Endothelial cell of umbilical vein (primary cell): ENCODE data around the gene KIF1B. TPM values are rescaled to one million over a fixed set of nuclear protein-coding genes. Genes with fewer than 3 reads are reported as not detected.

Source experiments
- BruUV-seq: library from RNA; stranded (reverse); fragments of 400-500 nt; replicated peaks from 2 replicates; lab custom pipeline; 2021; lab: Mats Ljungman, UMichigan
- CTCF ChIA-PET: fragments of 300-600, 350-600 bp; sonication (Branson Sonifier 250); formaldehyde crosslinking; loops from one replicate; lab custom pipeline; 2021; ENCODE audit warnings: antibody characterized with exemption, inconsistent platforms; lab: Charles Lee
- POLR2A ChIA-PET: fragments of 300-600, 350-600 bp; sonication (Branson Sonifier 250); formaldehyde crosslinking; loops from one replicate; lab custom pipeline; 2021; ENCODE audit warnings: antibody characterized with exemption, inconsistent platforms; lab: Charles Lee
- DNase-seq: peaks from one replicate; pipeline ENCODE4 v3.0.0-alpha.2; 2011; ENCODE audit warnings: low read depth, low spot score
- FAIRE-seq: peaks from 2 replicates; lab custom pipeline; 2011; peaks lifted over from hg19 to GRCh38; lab: Jason Lieb, UNC
- H2AFZ ChIP-seq: 2 replicates; pipeline ENCODE4 v1.6.0; 2012; ENCODE audit warnings: low read depth, low read length, control low read depth, inconsistent platforms
- H3K27ac ChIP-seq: 2 replicates; pipeline ENCODE4 v1.5.1; 2011; ENCODE audit warnings: low read depth, mild to moderate bottlenecking, control low read depth, low read length, moderate library complexity; ENCODE audit not compliant: insufficient read depth
- H3K27me3 ChIP-seq, 2 experiments: 2 replicates each; pipeline versions ENCODE4 v1.6.0 to v1.6.1; 2011; ENCODE audit warnings: low read length in 2 of 2, mixed read lengths in 1 of 2; ENCODE audit not compliant: control insufficient read depth in 2 of 2, insufficient read depth in 2 of 2
- H3K36me3 ChIP-seq, 2 experiments: 2 replicates in 1 of 2; 3 replicates in 1 of 2; pipeline ENCODE4 v1.5.1; 2011; ENCODE audit warnings: low read length in 2 of 2, mild to moderate bottlenecking in 1 of 2, moderate library complexity in 1 of 2; ENCODE audit not compliant: control insufficient read depth in 2 of 2, insufficient read depth in 2 of 2; ENCODE audit errors: extremely low read depth in 1 of 2
- H3K4me1 ChIP-seq: 3 replicates; pipeline ENCODE4 v1.5.1; 2011; ENCODE audit warnings: mild to moderate bottlenecking, low read length; ENCODE audit not compliant: control insufficient read depth, insufficient read depth; ENCODE audit errors: extremely low read depth
- H3K4me2 ChIP-seq: 2 replicates; pipeline ENCODE4 v1.6.1; 2011; ENCODE audit warnings: low read length, control low read depth, mixed read lengths; ENCODE audit not compliant: insufficient read depth
- H3K4me3 ChIP-seq, 3 experiments: fragments of 200-600 bp in 1 of 3; sonication (generic), shearing (Covaris generic) in 1 of 3; replicated peaks in 1 of 3; 2 replicates each; pipeline ENCODE4 v1.5.1; 2011 to 2016; ENCODE audit warnings: control low read depth in 3 of 3, low read length in 3 of 3, mild to moderate bottlenecking in 2 of 3, inconsistent platforms in 1 of 3, low read depth in 1 of 3, moderate library complexity in 1 of 3; ENCODE audit not compliant: insufficient read depth in 1 of 3
- H3K79me2 ChIP-seq: 2 replicates; pipeline ENCODE4 v1.6.0; 2012; ENCODE audit warnings: low read length, inconsistent platforms; ENCODE audit not compliant: control insufficient read depth, insufficient read depth
- H3K9ac ChIP-seq: replicated peaks from 2 replicates; pipeline ENCODE3; 2011; ENCODE audit warnings: low read length, control low read depth; ENCODE audit not compliant: insufficient read depth; ENCODE audit errors: extremely low read depth
- H3K9me1 ChIP-seq: replicated peaks from 3 replicates; pipeline ENCODE4 v1.6.0; 2011; ENCODE audit warnings: mild to moderate bottlenecking, low read length; ENCODE audit not compliant: control insufficient read depth, insufficient read depth; ENCODE audit errors: extremely low read depth
- H3K9me3 ChIP-seq: replicated peaks from 2 replicates; pipeline ENCODE4 v1.5.1; 2012; ENCODE audit warnings: low read length, inconsistent platforms; ENCODE audit not compliant: control insufficient read depth, insufficient read depth
- H4K20me1 ChIP-seq: replicated peaks from 2 replicates; pipeline ENCODE3; 2011; ENCODE audit warnings: mild to moderate bottlenecking, low read length; ENCODE audit not compliant: control insufficient read depth, insufficient read depth; ENCODE audit errors: extremely low read depth
- EZH2 ChIP-seq: IDR thresholded peaks from 2 replicates; pipeline ENCODE4 v1.6.1; 2012; ENCODE audit warnings: borderline replicate concordance, low read depth, mild to moderate bottlenecking, moderate library complexity, low read length, inconsistent platforms; ENCODE audit not compliant: severe bottlenecking
- FOS ChIP-seq: IDR thresholded peaks from 2 replicates; pipeline ENCODE4 v1.6.1; 2011; ENCODE audit warnings: mild to moderate bottlenecking, low read length, moderate library complexity, borderline replicate concordance; ENCODE audit not compliant: insufficient read depth
- GATA2 ChIP-seq: IDR thresholded peaks from 2 replicates; pipeline ENCODE4 v1.7.0; 2011; ENCODE audit warnings: low read depth, mild to moderate bottlenecking, moderate library complexity, mixed read lengths, low read length; ENCODE audit not compliant: insufficient read length, insufficient read depth
- JUN ChIP-seq: IDR thresholded peaks from 2 replicates; pipeline ENCODE4 v1.6.1; 2011; ENCODE audit warnings: borderline replicate concordance, low read depth; ENCODE audit not compliant: insufficient read length, insufficient read depth
- MYC ChIP-seq: IDR thresholded peaks from one replicate; pipeline ENCODE4 v1.6.1; 2011; ENCODE audit warnings: mild to moderate bottlenecking, low read depth, low read length
- POLR2AphosphoS5 ChIP-seq: IDR thresholded peaks from 2 replicates; pipeline ENCODE4 v1.6.1; 2012; ENCODE audit warnings: low read depth, mild to moderate bottlenecking, control low read depth, low read length, moderate library complexity; ENCODE audit not compliant: insufficient read depth
- dilution Hi-C: fragments of 300-500 bp; cut with MboI; formaldehyde crosslinking; loops from one replicate; pipeline ENCODE4 v1.15.0; 2019; ENCODE audit warnings: low sequenced_read_pairs; ENCODE audit not compliant: extremely low pct_ligation_motif_present
- intact Hi-C: fragments of 100-400 bp; cut with micrococcal nuclease; formaldehyde crosslinking; loops from one replicate; pipeline ENCODE4 v1.10.0; 2022
- polyA plus RNA-seq, 4 experiments: library from polyadenylated mRNA; depleted of rRNA in 3 of 4; stranded (reverse) in 3 of 4; unstranded in 1 of 4; fragments of >200 nt; gene quantifications; 2 replicates each; pipeline versions ENCODE4 v1.2.1 to v1.2.3, GENCODE V29; 2011 to 2012; ENCODE audit warnings: missing spikeins in 1 of 4
- total RNA-seq: library from RNA; stranded (reverse); gene quantifications from 2 replicates; pipeline ENCODE4 v1.2.3, GENCODE V29; 2021
- TF ChIP-seq, protein P1 (sequence below): IDR thresholded peaks from 2 replicates; pipeline ENCODE4 v1.6.1; 2011; ENCODE audit not compliant: insufficient read depth, insufficient read length
- TF ChIP-seq, protein P2 (sequence below), 2 donors: IDR thresholded peaks; 1 replicate in 1 of 2; 2 replicates in 1 of 2; pipeline ENCODE4 v1.5.1; 2011; ENCODE audit warnings: low read length in 2 of 2, mild to moderate bottlenecking in 2 of 2, moderate library complexity in 2 of 2, control low read depth in 1 of 2, inconsistent platforms in 1 of 2, low read depth in 1 of 2; ENCODE audit not compliant: insufficient read depth in 1 of 2; ENCODE audit errors: extremely low read depth in 1 of 2

The KIF1B gene
- total and polyA plus RNA-seq, 2 donors (not counting 3 experiments of a cell fraction or from before 2014, with no cell fraction given), result 14.8 to 58.6 TPM

DNA sequence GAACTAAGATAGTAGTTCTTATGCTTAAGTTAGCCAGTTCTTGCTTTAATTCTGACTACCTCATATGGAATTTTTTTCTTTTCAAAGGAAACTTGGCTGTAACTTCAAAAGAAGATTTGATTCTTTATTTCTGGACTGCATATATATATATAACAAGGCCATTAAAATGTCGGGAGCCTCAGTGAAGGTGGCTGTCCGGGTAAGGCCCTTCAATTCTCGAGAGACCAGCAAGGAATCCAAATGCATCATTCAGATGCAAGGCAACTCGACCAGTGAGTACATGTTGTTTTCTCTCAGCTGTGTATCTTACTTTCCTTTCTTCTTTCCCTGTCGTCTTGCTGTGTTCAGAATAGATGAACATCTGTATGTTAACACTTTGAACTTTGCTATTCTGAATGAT lies 21.8 kb downstream of the KIF1B start:
- DNase-seq (no peak), FAIRE-seq (no peak)
- BruUV-seq, result no TSS peak
- Histone ChIP-seq H3K4me3 (no peak overlapping the region), H3K79me2 (peaks cover 41% of the 10 kb centered on the region), H3K9me3 (no peaks in the 10 kb centered on the region), H3K27ac (no peak overlapping the region), H2AFZ (no peak overlapping the region), H3K27me3 (no peaks in the 10 kb centered on the region), H3K4me2 (no peak overlapping the region), H4K20me1 (peaks cover 4% of the 10 kb centered on the region), H3K36me3 (peaks cover 0 to 5% of the 10 kb centered on the region in 2 experiments), H3K9me1 (no peaks in the 10 kb centered on the region), H3K9ac (no peak overlapping the region), H3K4me1 (no peaks in the 10 kb centered on the region)
- TF ChIP-seq GATA2, result no peak
- dilution Hi-C loops (no loop called here), intact Hi-C loops (no loop called here)
- ChIA-PET CTCF (no interaction called here), POLR2A (no interaction called here)

DNA sequence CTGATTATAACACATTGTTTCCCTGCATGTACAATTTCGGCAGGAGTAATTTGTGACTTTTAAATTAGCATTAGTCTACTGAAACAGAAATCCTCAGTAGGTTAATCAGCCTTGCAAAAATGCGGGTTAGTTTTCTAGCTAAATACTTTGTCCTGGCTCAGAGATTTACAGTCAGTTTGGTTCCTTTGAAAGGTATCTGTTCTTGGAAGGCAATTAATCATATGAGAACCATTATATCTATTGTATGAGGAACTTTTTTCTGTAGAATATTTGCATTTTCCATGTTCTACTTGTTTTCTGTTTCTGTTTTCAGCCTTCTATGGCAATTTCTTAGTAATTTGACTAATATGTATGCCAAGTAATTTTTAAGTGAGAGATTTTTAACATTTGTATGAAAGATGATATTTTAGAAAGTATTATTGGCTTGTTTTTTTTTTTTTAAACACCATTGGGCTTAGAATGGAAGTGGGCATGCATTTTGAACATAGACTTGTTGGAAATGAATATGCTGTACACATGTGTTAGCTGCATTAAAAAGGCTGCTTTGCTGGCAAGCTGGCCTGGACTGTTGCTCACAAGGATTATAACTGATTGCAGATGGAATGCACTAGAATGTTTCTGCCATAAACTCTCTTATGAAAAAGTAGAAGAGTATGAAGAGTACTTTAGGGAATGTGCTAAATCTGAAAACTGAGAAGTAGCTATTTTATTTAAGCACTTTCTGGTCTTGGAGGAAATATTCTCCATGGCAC lies 26.2 kb downstream of the KIF1B start:
- no peak overlapping the region for H3K4me3 ChIP-seq
- no peak overlapping the region for H3K9ac ChIP-seq
- H3K27ac ChIP-seq, result no peak overlapping the region
- ChIA-PET CTCF (interaction anchor here (0.6 to 1.2 kb wide), 3 partner anchors 12 to 25 kb away, joined by 3 read pairs; no protein-coding TSS in a partner anchor), POLR2A (interaction anchor here (0.6 kb wide), 1 partner anchor 446 kb away, joined by 3 read pairs; no protein-coding TSS in a partner anchor)
- dilution Hi-C loops, result no loop called here
- TF ChIP-seq POLR2AphosphoS5, result no peak
- no peak for TF ChIP-seq GATA2
- no peak for TF ChIP-seq FOS
- TF ChIP-seq JUN, result no peak
- TF ChIP-seq, protein P1, sequence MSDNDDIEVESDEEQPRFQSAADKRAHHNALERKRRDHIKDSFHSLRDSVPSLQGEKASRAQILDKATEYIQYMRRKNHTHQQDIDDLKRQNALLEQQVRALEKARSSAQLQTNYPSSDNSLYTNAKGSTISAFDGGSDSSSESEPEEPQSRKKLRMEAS, result no peak
- TF ChIP-seq EZH2, result no peak
- TF ChIP-seq MYC, result no peak
- TF ChIP-seq, protein P2, sequence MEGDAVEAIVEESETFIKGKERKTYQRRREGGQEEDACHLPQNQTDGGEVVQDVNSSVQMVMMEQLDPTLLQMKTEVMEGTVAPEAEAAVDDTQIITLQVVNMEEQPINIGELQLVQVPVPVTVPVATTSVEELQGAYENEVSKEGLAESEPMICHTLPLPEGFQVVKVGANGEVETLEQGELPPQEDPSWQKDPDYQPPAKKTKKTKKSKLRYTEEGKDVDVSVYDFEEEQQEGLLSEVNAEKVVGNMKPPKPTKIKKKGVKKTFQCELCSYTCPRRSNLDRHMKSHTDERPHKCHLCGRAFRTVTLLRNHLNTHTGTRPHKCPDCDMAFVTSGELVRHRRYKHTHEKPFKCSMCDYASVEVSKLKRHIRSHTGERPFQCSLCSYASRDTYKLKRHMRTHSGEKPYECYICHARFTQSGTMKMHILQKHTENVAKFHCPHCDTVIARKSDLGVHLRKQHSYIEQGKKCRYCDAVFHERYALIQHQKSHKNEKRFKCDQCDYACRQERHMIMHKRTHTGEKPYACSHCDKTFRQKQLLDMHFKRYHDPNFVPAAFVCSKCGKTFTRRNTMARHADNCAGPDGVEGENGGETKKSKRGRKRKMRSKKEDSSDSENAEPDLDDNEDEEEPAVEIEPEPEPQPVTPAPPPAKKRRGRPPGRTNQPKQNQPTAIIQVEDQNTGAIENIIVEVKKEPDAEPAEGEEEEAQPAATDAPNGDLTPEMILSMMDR (IDR thresholded peaks at IDR 0.05; ENCODE audit: extremely low read depth in 1 of 2, insufficient read depth in 1 of 2, low read depth in 1 of 2, low read length in 2 of 2), result no peak
- peaks cover 44% of the 10 kb centered on the region for H3K79me2 ChIP-seq
- no peak overlapping the region for H3K4me2 ChIP-seq
- H2AFZ ChIP-seq, result no peak overlapping the region
- H3K9me1 ChIP-seq, result no peaks in the 10 kb centered on the region
- no peaks in the 10 kb centered on the region for H3K4me1 ChIP-seq
- H4K20me1 ChIP-seq, result peaks cover 4% of the 10 kb centered on the region
- peaks cover 0 to 5% of the 10 kb centered on the region in 2 experiments for H3K36me3 ChIP-seq
- BruUV-seq, result no TSS peak
- intact Hi-C loops, result no loop called here
- DNase-seq (no peak), FAIRE-seq (no peak)
- H3K9me3 ChIP-seq, result no peaks in the 10 kb centered on the region
- H3K27me3 ChIP-seq, result no peaks in the 10 kb centered on the region
